Liver (tissue), 9 donors: ENCODE measurements around the gene STX7. TPM values are rescaled to one million over a fixed set of nuclear protein-coding genes. Genes with fewer than 3 reads are reported as not detected.

Experiments used
- DNase-seq: peaks from one replicate; pipeline ENCODE4 v3.0.0-alpha.2; 2017; ENCODE audit warnings: low spot score
- H3K27ac ChIP-seq, 2 donors: one replicate each; pipeline ENCODE4 v1.7.0; 2013; ENCODE audit warnings: inconsistent platforms in 2 of 2, low read length in 2 of 2, control low read depth in 1 of 2, low read depth in 1 of 2, mild to moderate bottlenecking in 1 of 2
- H3K27me3 ChIP-seq, 4 donors: one replicate each; pipeline versions ENCODE4 v1.6.1 to v1.7.0; 2013; ENCODE audit warnings: low read length in 3 of 4, inconsistent platforms in 1 of 4, mild to moderate bottlenecking in 1 of 4, moderate library complexity in 1 of 4; ENCODE audit not compliant: control insufficient read depth in 4 of 4, insufficient read depth in 4 of 4
- H3K36me3 ChIP-seq, 4 donors: one replicate each; pipeline versions ENCODE4 v1.6.1 to v1.7.0; 2013; ENCODE audit warnings: low read length in 3 of 4, mild to moderate bottlenecking in 3 of 4, low read depth in 1 of 4, moderate library complexity in 1 of 4; ENCODE audit not compliant: control insufficient read depth in 4 of 4, insufficient read depth in 3 of 4
- H3K4me1 ChIP-seq, 4 donors: one replicate each; pipeline versions ENCODE4 v1.6.1 to v1.7.0; 2013; ENCODE audit warnings: low read length in 3 of 4, mild to moderate bottlenecking in 3 of 4, moderate library complexity in 1 of 4; ENCODE audit not compliant: control insufficient read depth in 4 of 4, insufficient read depth in 4 of 4
- H3K4me3 ChIP-seq, 3 donors: one replicate each; pipeline versions ENCODE4 v1.6.1 to v1.7.0; 2013; ENCODE audit warnings: low read length in 3 of 3, control low read depth in 1 of 3, low read depth in 1 of 3, mild to moderate bottlenecking in 1 of 3
- H3K9ac ChIP-seq, 2 donors: one replicate each; pipeline ENCODE4 v1.7.0; 2013; ENCODE audit warnings: low read length in 2 of 2, mild to moderate bottlenecking in 2 of 2, moderate library complexity in 2 of 2, control low read depth in 1 of 2, low read depth in 1 of 2
- H3K9me3 ChIP-seq, 4 donors: one replicate each; pipeline versions ENCODE4 v1.6.1 to v1.7.0; 2013; ENCODE audit warnings: low read length in 3 of 4; ENCODE audit not compliant: control insufficient read depth in 4 of 4
- ATF3 ChIP-seq: IDR thresholded peaks from 2 replicates; pipeline ENCODE4 v1.6.1; 2016; ENCODE audit warnings: antibody characterized with exemption
- CTCF ChIP-seq: fragments of 150-350 bp; IDR thresholded peaks from 2 replicates; pipeline ENCODE4 v1.5.1; 2017; ENCODE audit warnings: improper control_type of control experiment, low read depth, low read length; ENCODE audit not compliant: missing input control
- EGR1 ChIP-seq, 2 donors: IDR thresholded peaks; 2 replicates each; pipeline ENCODE4 v1.6.1; 2016 to 2018; ENCODE audit warnings: antibody characterized with exemption in 2 of 2, low read depth in 2 of 2
- FOXA1 ChIP-seq: IDR thresholded peaks from 2 replicates; pipeline ENCODE4 v1.6.1; 2016; ENCODE audit warnings: antibody characterized with exemption
- FOXA2 ChIP-seq: IDR thresholded peaks from 2 replicates; pipeline ENCODE4 v1.6.1; 2016; ENCODE audit warnings: antibody characterized with exemption
- GABPA ChIP-seq, 2 donors: IDR thresholded peaks in 1 of 2; conservative IDR thresholded peaks in 1 of 2; 2 replicates each; pipeline ENCODE4 v1.6.1; 2016; ENCODE audit warnings: antibody characterized with exemption in 2 of 2, mild to moderate bottlenecking in 1 of 2, moderate library complexity in 1 of 2
- HNF4A ChIP-seq, 2 donors: conservative IDR thresholded peaks; 2 replicates each; pipeline ENCODE4 v1.6.1; 2016; ENCODE audit warnings: antibody characterized with exemption in 2 of 2, mild to moderate bottlenecking in 2 of 2
- HNF4G ChIP-seq: IDR thresholded peaks from 2 replicates; pipeline ENCODE4 v1.6.1; 2016; ENCODE audit warnings: antibody characterized with exemption
- JUND ChIP-seq, 2 donors: IDR thresholded peaks; 2 replicates each; pipeline ENCODE4 v1.6.1; 2016; ENCODE audit warnings: antibody characterized with exemption in 2 of 2
- MAX ChIP-seq: IDR thresholded peaks from 2 replicates; pipeline ENCODE4 v1.6.1; 2016; ENCODE audit warnings: antibody characterized with exemption
- NR2F2 ChIP-seq: IDR thresholded peaks from 2 replicates; pipeline ENCODE4 v1.6.1; 2016; ENCODE audit warnings: antibody characterized with exemption
- RAD21 ChIP-seq, 2 donors: IDR thresholded peaks; 2 replicates each; pipeline ENCODE4 v1.6.1; 2016; ENCODE audit warnings: antibody characterized with exemption in 2 of 2, mild to moderate bottlenecking in 2 of 2
- REST ChIP-seq: IDR thresholded peaks from 2 replicates; pipeline ENCODE4 v1.6.1; 2016; ENCODE audit warnings: antibody characterized with exemption, mild to moderate bottlenecking
- RXRA ChIP-seq, 2 donors: IDR thresholded peaks; 2 replicates each; pipeline ENCODE4 v1.6.1; 2017 to 2018; ENCODE audit warnings: antibody characterized with exemption in 2 of 2, mild to moderate bottlenecking in 1 of 2
- SP1 ChIP-seq: IDR thresholded peaks from 2 replicates; pipeline ENCODE4 v1.6.1; 2018; ENCODE audit warnings: antibody characterized with exemption, mild to moderate bottlenecking
- TAF1 ChIP-seq: conservative IDR thresholded peaks from 2 replicates; pipeline ENCODE4 v1.6.1; 2016; ENCODE audit warnings: antibody characterized with exemption, mild to moderate bottlenecking
- ZBTB33 ChIP-seq: IDR thresholded peaks from 2 replicates; pipeline ENCODE4 v1.6.1; 2016; ENCODE audit warnings: antibody characterized with exemption
- WGBS: extraction: QIAGEN DNeasy Blood & Tissue Kit; methylation state at CpG from one replicate; pipeline ENCODE4 v1.1.7; 2013; 5-methylcytosine and 5-hydroxymethylcytosine counted together
- polyA plus RNA-seq, 2 donors: library from polyadenylated mRNA; stranded (reverse) in 1 of 2; unstranded in 1 of 2; fragments of 200-250 nt in 1 of 2; fragments of >200 nt in 1 of 2; fragmentation: Nextera tagmentation in 1 of 2; extraction: Ambion mirVana in 1 of 2; gene quantifications; one replicate each; pipeline versions ENCODE4 v1.2.1 to v1.2.3, GENCODE V29; 2013 to 2015
- total RNA-seq, 2 donors: library from RNA; depleted of rRNA; stranded (reverse); fragments of >200 nt; gene quantifications; one replicate each; pipeline ENCODE4 v1.2.3, GENCODE V29; 2014
- donor health status: healthy.
- donor health status: healthy.
- donor health status: healthy.
- donor health status: healthy.
- donor health status: healthy.

Gene STX7
- total and polyA plus RNA-seq, 4 donors, result 7.5 to 20.0 (median 14.3) TPM

GRCh38 chr6:132461958-132462357, 51.0 kb downstream of the STX7 start:
- no peak for DNase-seq
- 99% methylated on average over 6 of the region's 6 CpGs for WGBS
- H3K4me3 ChIP-seq, result no peak overlapping the region
- H3K36me3 ChIP-seq, result peaks cover 9 to 45% (median 25%) of the 10 kb centered on the region in 4 donors
- no peaks in the 10 kb centered on the region for H3K4me1 ChIP-seq
- no peaks in the 10 kb centered on the region for H3K27me3 ChIP-seq
- TF ChIP-seq GABPA (IDR thresholded peaks at IDR 0.05 in 1 of 2, conservative IDR thresholded peaks at IDR 0.05 in 1 of 2) (no peak), ZBTB33 (no peak), ATF3 (no peak), RAD21 (IDR thresholded peaks at IDR 0.05) (no peak), EGR1 (IDR thresholded peaks at IDR 0.05; ENCODE audit: low read depth in 2 of 2) (no peak), HNF4G (no peak), REST (no peak), SP1 (no peak), HNF4A (conservative IDR thresholded peaks at IDR 0.05) (no peak)
- no peak overlapping the region for H3K9ac ChIP-seq
- H3K27ac ChIP-seq, result no peak overlapping the region
- no peaks in the 10 kb centered on the region for H3K9me3 ChIP-seq

- Histone ChIP-seq H3K36me3 (peaks cover 9 to 47% (median 24%) of the 10 kb centered on the region in 4 donors), H3K4me1 (no peaks in the 10 kb centered on the region), H3K9me3 (no peaks in the 10 kb centered on the region), H3K27me3 (no peaks in the 10 kb centered on the region), H3K27ac (no peak overlapping the region), H3K4me3 (no peak overlapping the region), H3K9ac (no peak overlapping the region)
- WGBS, result 76% methylated on average over 3 of the region's 3 CpGs
- TF ChIP-seq CTCF, result no peak
- no peak for TF ChIP-seq FOXA1
- TF ChIP-seq RXRA (IDR thresholded peaks at IDR 0.05), result no peak
- TF ChIP-seq ZBTB33, result no peak
- no peak for TF ChIP-seq RAD21 (IDR thresholded peaks at IDR 0.05)
- no peak for TF ChIP-seq REST
- TF ChIP-seq JUND (IDR thresholded peaks at IDR 0.05), result no peak
- no peak for TF ChIP-seq NR2F2
- TF ChIP-seq TAF1, result no peak
- no peak for TF ChIP-seq MAX
- TF ChIP-seq ATF3, result no peak
- TF ChIP-seq HNF4A (conservative IDR thresholded peaks at IDR 0.05), result no peak
- no peak for TF ChIP-seq HNF4G
- TF ChIP-seq GABPA (IDR thresholded peaks at IDR 0.05 in 1 of 2, conservative IDR thresholded peaks at IDR 0.05 in 1 of 2), result no peak
- TF ChIP-seq FOXA2, result no peak
- no peak for TF ChIP-seq SP1
- DNase-seq, result no peak
Measured at GRCh38 chr6:132459605-132459952, 53.3 kb downstream of the STX7 start.
